NOMO-1 (cell line): ENCODE measurements around the gene PRKN.

ENCODE experiments used
- DNase-seq, 2 experiments: peaks; one replicate each; lab custom pipeline; 2025; ENCODE audit not compliant: unreplicated experiment in 2 of 2; lab: John Stamatoyannopoulos, UW

PRKN gene

GRCh38 chr6:161417717-161418462 lies 1309.7 kb downstream of the PRKN start:
- no peak for DNase-seq

GRCh38 chr6:161415302-161415855 lies 1312.2 kb downstream of the PRKN start:
- no peak for DNase-seq

GRCh38 chr6:161414707-161415106 lies 1312.9 kb downstream of the PRKN start:
- no peak for DNase-seq

GRCh38 chr6:161414180-161414579 lies 1313.4 kb downstream of the PRKN start:
- DNase-seq: no peak

- DNase-seq: no peak
Measured at GRCh38 chr6:161413355-161413771, 1314.2 kb downstream of the PRKN start.

GRCh38 chr6:161412795-161413194 lies 1314.8 kb downstream of the PRKN start:
- no peak for DNase-seq

GRCh38 chr6:161411265-161411944 lies 1316.2 kb downstream of the PRKN start:
- DNase-seq: no peak

GRCh38 chr6:161410736-161411135 lies 1316.8 kb downstream of the PRKN start:
- DNase-seq: no peak

- no peak for DNase-seq
Measured at GRCh38 chr6:161410076-161410475, 1317.5 kb downstream of the PRKN start.

GRCh38 chr6:161409353-161409752 lies 1318.2 kb downstream of the PRKN start:
- no peak for DNase-seq

GRCh38 chr6:161408041-161408440 lies 1319.5 kb downstream of the PRKN start:
- DNase-seq: no peak

GRCh38 chr6:161407581-161407980 lies 1320.0 kb downstream of the PRKN start:
- peak in 1 of 2 experiments; percentile 17 for DNase-seq

- no peak for DNase-seq
Measured at GRCh38 chr6:161407115-161407514, 1320.5 kb downstream of the PRKN start.

GRCh38 chr6:161406646-161407045 lies 1320.9 kb downstream of the PRKN start:
- DNase-seq: peak in 1 of 2 experiments; percentile 80

- DNase-seq: no peak
Measured at GRCh38 chr6:161405418-161405817, 1322.1 kb downstream of the PRKN start.

GRCh38 chr6:161403717-161404116 lies 1323.8 kb downstream of the PRKN start:
- no peak for DNase-seq

GRCh38 chr6:161401587-161402309 lies 1325.8 kb downstream of the PRKN start:
- no peak for DNase-seq

GRCh38 chr6:161400671-161401070 lies 1326.9 kb downstream of the PRKN start:
- DNase-seq: no peak

GRCh38 chr6:161396539-161396938 lies 1331.0 kb downstream of the PRKN start:
- DNase-seq: no peak

- no peak for DNase-seq
Measured at GRCh38 chr6:161395716-161396231, 1331.8 kb downstream of the PRKN start.

GRCh38 chr6:161394437-161394836 lies 1333.1 kb downstream of the PRKN start:
- DNase-seq: no peak
